ENCODE data around the gene PEA15. TPM values are rescaled to one million over a fixed set of nuclear protein-coding genes. Genes with fewer than 3 reads are reported as not detected.

PEA15 gene
- total RNA-seq, 1 experiment from 2014 or later: 56.3 TPM

- H3K27ac Mint-ChIP-seq: no peak overlapping the region
- H3K4me1 Mint-ChIP-seq: peaks cover 20% of the 10 kb centered on the region
- CTCF ChIA-PET: interaction anchor here (0.5 to 3.1 kb wide), 43 partner anchors 9 to 315 kb away, joined by 3 to 64 read pairs (median 6); partner anchors contain the start of genes ATP1A4, CASQ1, DCAF8 and IGSF8
- no peaks in the 10 kb centered on the region for H3K9me3 Mint-ChIP-seq
- H3K27me3 Mint-ChIP-seq (ENCODE audit: low read depth): peaks cover 14% of the 10 kb centered on the region
- ATAC-seq: peak; percentile 98
- no peak overlapping the region for H3K4me3 Mint-ChIP-seq
- POLR2A ChIA-PET: interaction anchor here (0.8 kb wide), 2 partner anchors 11 to 31 kb away, joined by 4 to 5 read pairs; no protein-coding TSS in a partner anchor
- no peaks in the 10 kb centered on the region for H3K36me3 Mint-ChIP-seq
- DNase-seq (ENCODE audit: low spot score): peak; percentile 78
- TF ChIP-seq GTF2I (CRISPR knock-in tag; conservative IDR thresholded peaks at IDR 0.05) (no peak), ETV6 (CRISPR knock-in tag; IDR thresholded peaks at IDR 0.05) (no peak), ZNF281 (CRISPR knock-in tag; IDR thresholded peaks at IDR 0.05) (0 out of 2 replicates have a peak, but pooled peaks have one; percentile 48), NR1H2 (CRISPR knock-in tag; IDR thresholded peaks at IDR 0.05) (no peak), AR (CRISPR knock-in tag; IDR thresholded peaks at IDR 0.05) (no peak), ZSCAN18 (CRISPR knock-in tag; IDR thresholded peaks at IDR 0.05) (no peak), ZNF425 (CRISPR knock-in tag; conservative IDR thresholded peaks at IDR 0.05) (no peak), CREM (CRISPR knock-in tag; IDR thresholded peaks at IDR 0.05) (no peak), ZBTB43 (CRISPR knock-in tag; IDR thresholded peaks at IDR 0.05) (no peak), ZNF671 (CRISPR knock-in tag; IDR thresholded peaks at IDR 0.05) (no peak), ESRRA (CRISPR knock-in tag; IDR thresholded peaks at IDR 0.05; ENCODE audit: borderline replicate concordance) (no peak), MXD4 (CRISPR knock-in tag; IDR thresholded peaks at IDR 0.05; ENCODE audit: borderline replicate concordance) (no peak), ZNF416 (CRISPR knock-in tag; IDR thresholded peaks at IDR 0.05) (no peak), PRDM15 (CRISPR knock-in tag; IDR thresholded peaks at IDR 0.05) (no peak), TCF7 (CRISPR knock-in tag; IDR thresholded peaks at IDR 0.05; ENCODE audit: low read depth) (no peak), TEAD1 (CRISPR knock-in tag; IDR thresholded peaks at IDR 0.05) (no peak), USF2 (CRISPR knock-in tag; IDR thresholded peaks at IDR 0.05) (no peak), ZMAT4 (CRISPR knock-in tag; IDR thresholded peaks at IDR 0.05) (no peak), MAX (CRISPR knock-in tag; IDR thresholded peaks at IDR 0.05) (no peak), ZNF232 (CRISPR knock-in tag; IDR thresholded peaks at IDR 0.05) (no peak), OVOL2 (CRISPR knock-in tag; IDR thresholded peaks at IDR 0.05; ENCODE audit: borderline replicate concordance) (no peak)
These were observed 43.0 kb upstream of the PEA15 start for GRCh38 chr1:160161965-160162705.
